Renal cortex interstitium (tissue), 11 donors: ENCODE measurements around the gene CDK17. TPM values are rescaled to one million over a fixed set of nuclear protein-coding genes. Genes with fewer than 3 reads are reported as not detected.
"Not testable (repeated sequence)": the region's sequence is repeated elsewhere in the genome, so short reads cannot be mapped to it uniquely, and the experiment has no call there.

Experiments
- DNase-seq, 11 donors: peaks; one replicate each; pipeline ENCODE4 v3.0.0-alpha.2; 2013; ENCODE audit warnings: low read depth in 9 of 11, low spot score in 4 of 11; ENCODE audit errors: extremely low read depth in 1 of 11
- polyA plus RNA-seq, 3 donors: library from polyadenylated mRNA; unstranded; fragments of 120-200 nt; gene quantifications; one replicate each; pipeline ENCODE4 v1.2.1, GENCODE V29; 2013; ENCODE audit not compliant: insufficient read length in 3 of 3

The CDK17 gene
- polyA plus RNA-seq, 3 donors, result 32.0 to 43.3 (median 36.7) TPM

- DNase-seq, result no peak
These were observed 25.1 kb upstream of the CDK17 start for GRCh38 chr12:96425321-96425720.

GRCh38 chr12:96424601-96425000, 24.4 kb upstream of the CDK17 start:
- no peak for DNase-seq

DNA sequence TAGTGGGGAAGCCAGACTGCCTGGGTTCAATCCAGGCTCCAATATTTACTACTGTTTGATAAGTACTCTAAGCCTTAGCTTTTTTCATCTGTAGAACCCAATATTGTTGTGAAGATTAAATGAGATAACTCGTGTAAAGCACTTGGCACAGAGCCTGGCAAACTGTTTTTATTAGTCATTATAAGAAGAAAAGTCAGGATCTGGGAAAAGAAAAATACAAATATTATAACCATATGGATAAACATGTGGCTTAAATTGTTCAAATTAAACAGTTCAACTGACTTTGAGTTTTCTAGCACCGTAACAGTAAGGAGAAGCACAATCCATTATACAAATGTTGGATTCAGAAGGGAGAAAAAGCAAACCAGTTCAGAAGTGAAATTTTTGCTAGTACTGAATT, 22.0 kb upstream of the CDK17 start:
- no peak for DNase-seq

GRCh38 chr12:96421014-96421413, 20.8 kb upstream of the CDK17 start:
- DNase-seq, result no peak

GRCh38 chr12:96420277-96420835, 20.1 kb upstream of the CDK17 start:
- DNase-seq, result no peak

DNA sequence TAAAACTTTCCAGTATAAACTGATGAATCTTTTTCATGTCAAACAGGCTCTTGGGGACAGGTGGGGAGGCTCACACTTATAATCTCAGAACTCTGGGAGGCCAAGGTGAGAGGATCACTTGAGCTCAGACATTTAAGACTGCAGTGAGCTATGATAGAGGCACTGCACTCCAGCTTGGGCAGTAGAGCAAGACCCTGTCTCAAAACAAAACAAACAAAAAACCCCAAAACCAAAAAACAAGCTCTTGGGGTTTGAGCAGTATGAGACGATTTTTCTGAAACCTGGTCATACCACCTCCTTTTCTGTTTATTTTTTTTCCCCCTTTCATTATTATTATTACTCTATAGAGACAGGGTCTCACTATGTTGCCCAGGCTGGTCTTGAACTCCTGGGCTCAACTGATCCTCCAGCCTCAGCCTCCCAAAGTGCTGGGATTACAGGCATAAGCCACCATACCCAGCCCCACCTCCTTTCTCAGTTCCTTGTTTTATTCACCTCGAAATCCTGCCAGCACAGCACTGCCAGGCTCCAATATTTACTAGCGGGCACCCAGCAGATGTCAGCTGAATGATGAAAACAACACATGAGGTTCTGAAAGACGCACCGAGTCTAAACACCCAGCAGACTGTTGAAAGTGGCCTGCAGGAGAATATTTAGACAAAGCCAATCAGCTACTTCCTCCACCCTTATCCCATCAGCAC, 19.5 kb upstream of the CDK17 start:
- DNase-seq, result no peak

- not testable (repeated sequence) for DNase-seq
These were observed 17.4 kb upstream of the CDK17 start for GRCh38 chr12:96417688-96418087.

- DNase-seq, result no peak
These were observed 16.0 kb upstream of the CDK17 start for GRCh38 chr12:96416033-96416799.

GRCh38 chr12:96414637-96415036, 14.4 kb upstream of the CDK17 start:
- no peak for DNase-seq

DNA sequence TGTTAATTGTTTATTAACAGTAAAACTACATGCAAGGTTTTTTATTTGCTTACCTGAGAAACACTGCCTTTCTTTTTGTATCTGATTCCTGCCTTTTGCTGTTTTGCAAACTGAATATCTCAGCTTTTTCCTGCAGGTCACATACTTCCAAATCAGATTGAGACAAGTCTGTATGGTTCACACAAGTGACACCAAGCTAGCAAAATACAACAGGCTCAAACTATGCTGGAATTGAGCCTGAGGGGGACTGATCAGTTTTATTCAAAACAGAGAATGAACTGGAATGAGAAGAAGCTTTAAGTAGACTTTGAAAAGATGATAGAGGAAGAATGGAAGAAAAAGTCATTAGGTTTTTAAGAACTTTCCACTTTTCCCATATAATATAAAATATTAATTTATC, 12.2 kb upstream of the CDK17 start:
- no peak for DNase-seq

DNA sequence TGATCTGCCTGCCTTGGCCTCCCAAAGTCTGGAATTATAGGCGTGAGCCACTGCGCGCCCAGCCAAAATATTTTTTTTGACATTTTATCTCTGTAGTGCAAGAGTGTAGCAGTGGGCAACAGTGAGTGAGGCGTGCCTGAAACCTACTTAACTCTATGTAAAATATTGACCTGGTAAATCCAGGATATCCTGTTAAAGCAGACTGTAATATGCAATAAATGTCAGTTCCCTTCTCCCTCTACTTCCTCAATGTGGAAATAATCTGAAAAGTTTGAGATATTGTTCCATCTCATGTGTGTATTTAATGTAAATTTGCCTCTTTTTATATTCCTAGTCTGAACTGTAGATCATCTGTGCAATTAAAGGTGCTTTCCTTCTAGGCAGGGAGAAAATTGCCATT, 9.5 kb upstream of the CDK17 start:
- no peak for DNase-seq

- no peak for DNase-seq
These were observed 8.8 kb upstream of the CDK17 start for GRCh38 chr12:96408993-96409392.

DNA sequence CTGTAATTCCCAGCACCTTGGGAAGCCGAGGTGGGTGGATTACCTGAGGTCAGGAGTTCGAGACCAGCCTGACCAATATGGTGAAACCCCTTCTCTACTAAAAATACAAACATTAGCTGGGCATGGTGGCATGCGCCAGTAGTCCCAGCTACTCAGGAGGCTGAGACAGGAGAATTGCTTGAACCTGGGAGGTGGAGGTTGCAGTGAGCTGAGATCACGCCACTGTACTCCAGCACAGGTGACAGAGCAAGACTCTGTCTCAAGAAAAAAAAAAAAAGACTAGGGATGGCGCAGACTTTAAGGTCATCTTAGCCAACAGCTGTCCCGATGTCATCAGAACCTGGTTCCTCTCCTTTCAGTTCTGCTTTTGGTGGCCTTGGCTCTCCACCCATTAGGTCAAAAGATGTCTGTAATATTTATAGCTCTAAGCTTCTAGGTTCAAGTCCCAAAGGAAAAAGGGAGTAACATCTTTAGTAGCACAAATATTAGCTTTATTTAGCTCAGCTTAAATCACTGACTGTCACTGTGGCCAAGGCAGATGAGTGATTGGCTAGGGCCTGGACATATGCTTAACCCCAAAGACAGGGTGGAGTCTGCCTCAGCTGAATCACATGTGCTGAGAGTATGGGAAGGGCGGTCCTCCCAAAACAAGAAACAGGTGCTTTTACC, 7.3 kb upstream of the CDK17 start:
- DNase-seq, result not testable (repeated sequence)

DNA sequence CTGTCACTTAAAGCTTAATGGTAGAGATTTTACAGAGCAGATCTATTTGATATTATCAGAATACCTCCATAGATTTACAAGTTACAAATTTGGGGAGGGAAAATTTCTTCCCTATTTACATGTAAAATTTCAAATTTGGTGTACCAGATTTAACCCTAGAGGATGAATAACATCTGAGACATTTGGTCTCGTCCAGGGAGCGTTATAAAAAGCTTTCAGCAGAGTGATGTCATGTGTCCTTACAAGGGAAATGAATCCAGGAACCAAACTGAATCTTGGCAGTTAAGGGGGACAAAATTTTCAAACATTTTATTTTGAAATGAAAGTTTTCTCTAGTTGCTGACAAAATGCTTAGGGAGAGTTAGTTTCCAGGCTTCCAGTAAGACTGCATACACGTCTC, 4.5 kb upstream of the CDK17 start:
- no peak for DNase-seq

- no peak for DNase-seq
These were observed 3.6 kb upstream of the CDK17 start for GRCh38 chr12:96403870-96404269.

- DNase-seq, result not testable (repeated sequence)
These were observed 2.3 kb upstream of the CDK17 start for GRCh38 chr12:96402522-96402921.

DNA sequence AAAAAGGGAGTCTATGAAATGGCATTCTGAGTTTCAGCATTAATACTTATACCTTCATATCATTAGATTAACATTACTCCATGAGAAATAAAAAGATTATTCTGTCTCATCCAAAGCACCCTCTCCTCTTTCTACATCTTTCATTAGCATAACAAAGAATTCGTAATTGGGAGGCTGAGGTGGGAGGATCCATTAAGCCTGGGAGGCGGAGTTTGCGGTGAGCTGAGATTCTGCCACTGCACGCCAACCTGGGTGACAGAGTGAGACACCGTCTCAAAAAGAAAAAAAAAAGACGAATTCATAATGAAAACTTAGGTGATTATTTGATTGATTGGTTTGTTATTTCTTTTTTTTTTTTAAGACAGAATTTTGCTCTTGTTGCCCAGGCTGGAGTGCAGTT, 1.8 kb upstream of the CDK17 start:
- no peak for DNase-seq

- DNase-seq, result peak in 8 of 11 donors; percentile 27 to 75 (median 37)
These were observed 1.0 kb upstream of the CDK17 start for GRCh38 chr12:96401076-96401871.

- peak in 3 of 11 donors; percentile 29 to 54 (median 51) for DNase-seq
These were observed 414 bp upstream of the CDK17 start for GRCh38 chr12:96400631-96401075.
